Endothelial cell of umbilical vein (primary cell): ENCODE results near the gene CCDC157. TPM values are rescaled to one million over a fixed set of nuclear protein-coding genes. Genes with fewer than 3 reads are reported as not detected.

Experiments used
- BruUV-seq: library from RNA; stranded (reverse); fragments of 400-500 nt; replicated peaks from 2 replicates; lab custom pipeline; 2021; lab: Mats Ljungman, UMichigan
- CTCF ChIA-PET: fragments of 300-600, 350-600 bp; sonication (Branson Sonifier 250); formaldehyde crosslinking; loops from one replicate; lab custom pipeline; 2021; ENCODE audit warnings: antibody characterized with exemption, inconsistent platforms; lab: Charles Lee
- POLR2A ChIA-PET: fragments of 300-600, 350-600 bp; sonication (Branson Sonifier 250); formaldehyde crosslinking; loops from one replicate; lab custom pipeline; 2021; ENCODE audit warnings: antibody characterized with exemption, inconsistent platforms; lab: Charles Lee
- DNase-seq: peaks from one replicate; pipeline ENCODE4 v3.0.0-alpha.2; 2011; ENCODE audit warnings: low read depth, low spot score
- FAIRE-seq: peaks from 2 replicates; lab custom pipeline; 2011; peaks lifted over from hg19 to GRCh38; lab: Jason Lieb, UNC
- H2AFZ ChIP-seq: 2 replicates; pipeline ENCODE4 v1.6.0; 2012; ENCODE audit warnings: low read depth, low read length, control low read depth, inconsistent platforms
- H3K27ac ChIP-seq: 2 replicates; pipeline ENCODE4 v1.5.1; 2011; ENCODE audit warnings: low read depth, mild to moderate bottlenecking, control low read depth, low read length, moderate library complexity; ENCODE audit not compliant: insufficient read depth
- H3K27me3 ChIP-seq, 2 experiments: 2 replicates each; pipeline versions ENCODE4 v1.6.0 to v1.6.1; 2011; ENCODE audit warnings: low read length in 2 of 2, mixed read lengths in 1 of 2; ENCODE audit not compliant: control insufficient read depth in 2 of 2, insufficient read depth in 2 of 2
- H3K36me3 ChIP-seq, 2 experiments: 2 replicates in 1 of 2; 3 replicates in 1 of 2; pipeline ENCODE4 v1.5.1; 2011; ENCODE audit warnings: low read length in 2 of 2, mild to moderate bottlenecking in 1 of 2, moderate library complexity in 1 of 2; ENCODE audit not compliant: control insufficient read depth in 2 of 2, insufficient read depth in 2 of 2; ENCODE audit errors: extremely low read depth in 1 of 2
- H3K4me1 ChIP-seq: 3 replicates; pipeline ENCODE4 v1.5.1; 2011; ENCODE audit warnings: mild to moderate bottlenecking, low read length; ENCODE audit not compliant: control insufficient read depth, insufficient read depth; ENCODE audit errors: extremely low read depth
- H3K4me2 ChIP-seq: 2 replicates; pipeline ENCODE4 v1.6.1; 2011; ENCODE audit warnings: low read length, control low read depth, mixed read lengths; ENCODE audit not compliant: insufficient read depth
- H3K4me3 ChIP-seq, 3 experiments: fragments of 200-600 bp in 1 of 3; sonication (generic), shearing (Covaris generic) in 1 of 3; replicated peaks in 1 of 3; 2 replicates each; pipeline ENCODE4 v1.5.1; 2011 to 2016; ENCODE audit warnings: control low read depth in 3 of 3, low read length in 3 of 3, mild to moderate bottlenecking in 2 of 3, inconsistent platforms in 1 of 3, low read depth in 1 of 3, moderate library complexity in 1 of 3; ENCODE audit not compliant: insufficient read depth in 1 of 3
- H3K79me2 ChIP-seq: 2 replicates; pipeline ENCODE4 v1.6.0; 2012; ENCODE audit warnings: low read length, inconsistent platforms; ENCODE audit not compliant: control insufficient read depth, insufficient read depth
- H3K9ac ChIP-seq: replicated peaks from 2 replicates; pipeline ENCODE3; 2011; ENCODE audit warnings: low read length, control low read depth; ENCODE audit not compliant: insufficient read depth; ENCODE audit errors: extremely low read depth
- H3K9me1 ChIP-seq: replicated peaks from 3 replicates; pipeline ENCODE4 v1.6.0; 2011; ENCODE audit warnings: mild to moderate bottlenecking, low read length; ENCODE audit not compliant: control insufficient read depth, insufficient read depth; ENCODE audit errors: extremely low read depth
- H3K9me3 ChIP-seq: replicated peaks from 2 replicates; pipeline ENCODE4 v1.5.1; 2012; ENCODE audit warnings: low read length, inconsistent platforms; ENCODE audit not compliant: control insufficient read depth, insufficient read depth
- H4K20me1 ChIP-seq: replicated peaks from 2 replicates; pipeline ENCODE3; 2011; ENCODE audit warnings: mild to moderate bottlenecking, low read length; ENCODE audit not compliant: control insufficient read depth, insufficient read depth; ENCODE audit errors: extremely low read depth
- CTCF ChIP-seq, 2 donors: IDR thresholded peaks; 1 replicate in 1 of 2; 2 replicates in 1 of 2; pipeline ENCODE4 v1.5.1; 2011; ENCODE audit warnings: low read length in 2 of 2, mild to moderate bottlenecking in 2 of 2, moderate library complexity in 2 of 2, control low read depth in 1 of 2, inconsistent platforms in 1 of 2, low read depth in 1 of 2; ENCODE audit not compliant: insufficient read depth in 1 of 2; ENCODE audit errors: extremely low read depth in 1 of 2
- EZH2 ChIP-seq: IDR thresholded peaks from 2 replicates; pipeline ENCODE4 v1.6.1; 2012; ENCODE audit warnings: borderline replicate concordance, low read depth, mild to moderate bottlenecking, moderate library complexity, low read length, inconsistent platforms; ENCODE audit not compliant: severe bottlenecking
- FOS ChIP-seq: IDR thresholded peaks from 2 replicates; pipeline ENCODE4 v1.6.1; 2011; ENCODE audit warnings: mild to moderate bottlenecking, low read length, moderate library complexity, borderline replicate concordance; ENCODE audit not compliant: insufficient read depth
- GATA2 ChIP-seq: IDR thresholded peaks from 2 replicates; pipeline ENCODE4 v1.7.0; 2011; ENCODE audit warnings: low read depth, mild to moderate bottlenecking, moderate library complexity, mixed read lengths, low read length; ENCODE audit not compliant: insufficient read length, insufficient read depth
- JUN ChIP-seq: IDR thresholded peaks from 2 replicates; pipeline ENCODE4 v1.6.1; 2011; ENCODE audit warnings: borderline replicate concordance, low read depth; ENCODE audit not compliant: insufficient read length, insufficient read depth
- MAX ChIP-seq: IDR thresholded peaks from 2 replicates; pipeline ENCODE4 v1.6.1; 2011; ENCODE audit not compliant: insufficient read depth, insufficient read length
- MYC ChIP-seq: IDR thresholded peaks from one replicate; pipeline ENCODE4 v1.6.1; 2011; ENCODE audit warnings: mild to moderate bottlenecking, low read depth, low read length
- POLR2A ChIP-seq: IDR thresholded peaks from 2 replicates; pipeline ENCODE4 v1.6.1; 2012; ENCODE audit warnings: low read depth, mild to moderate bottlenecking, control low read depth, low read length
- POLR2AphosphoS5 ChIP-seq: IDR thresholded peaks from 2 replicates; pipeline ENCODE4 v1.6.1; 2012; ENCODE audit warnings: low read depth, mild to moderate bottlenecking, control low read depth, low read length, moderate library complexity; ENCODE audit not compliant: insufficient read depth
- dilution Hi-C: fragments of 300-500 bp; cut with MboI; formaldehyde crosslinking; loops from one replicate; pipeline ENCODE4 v1.15.0; 2019; ENCODE audit warnings: low sequenced_read_pairs; ENCODE audit not compliant: extremely low pct_ligation_motif_present
- intact Hi-C: fragments of 100-400 bp; cut with micrococcal nuclease; formaldehyde crosslinking; loops from one replicate; pipeline ENCODE4 v1.10.0; 2022
- polyA plus RNA-seq, 4 experiments: library from polyadenylated mRNA; depleted of rRNA in 3 of 4; stranded (reverse) in 3 of 4; unstranded in 1 of 4; fragments of >200 nt; gene quantifications; 2 replicates each; pipeline versions ENCODE4 v1.2.1 to v1.2.3, GENCODE V29; 2011 to 2012; ENCODE audit warnings: missing spikeins in 1 of 4
- total RNA-seq: library from RNA; stranded (reverse); gene quantifications from 2 replicates; pipeline ENCODE4 v1.2.3, GENCODE V29; 2021

The CCDC157 gene
- total and polyA plus RNA-seq, 2 donors (not counting 3 experiments of a cell fraction or from before 2014, with no cell fraction given) = 2.1 to 3.1 TPM

GRCh38 chr22:30370641-30371230 is 13.9 kb downstream of the CCDC157 start:
- H3K4me2 ChIP-seq = no peak overlapping the region
- no peaks in the 10 kb centered on the region for H4K20me1 ChIP-seq
- FAIRE-seq = no peak
- no peaks in the 10 kb centered on the region for H3K27me3 ChIP-seq
- H3K4me3 ChIP-seq = no peak overlapping the region
- H3K36me3 ChIP-seq = no peaks in the 10 kb centered on the region
- intact Hi-C loops = no loop called here
- TF ChIP-seq MYC (no peak), EZH2 (no peak), FOS (no peak), GATA2 (no peak), MAX (no peak), POLR2A (no peak), JUN (no peak), POLR2AphosphoS5 (no peak), CTCF (IDR thresholded peaks at IDR 0.05; ENCODE audit: extremely low read depth in 1 of 2, insufficient read depth in 1 of 2, low read depth in 1 of 2, low read length in 2 of 2) (no peak)
- no peaks in the 10 kb centered on the region for H3K79me2 ChIP-seq
- POLR2A ChIA-PET = no interaction called here
- dilution Hi-C loops = no loop called here
- no peaks in the 10 kb centered on the region for H3K9me3 ChIP-seq
- BruUV-seq = no TSS peak
- H3K27ac ChIP-seq = no peak overlapping the region
- H3K9me1 ChIP-seq = no peaks in the 10 kb centered on the region
- no peak overlapping the region for H3K9ac ChIP-seq
- no peak overlapping the region for H2AFZ ChIP-seq
- CTCF ChIA-PET = interaction anchor here (0.8 kb wide), 1 partner anchor 115 kb away, joined by 3 read pairs; no protein-coding TSS in a partner anchor
- no peak for DNase-seq
- H3K4me1 ChIP-seq = no peaks in the 10 kb centered on the region
